Measurements from ENCODE around the gene WDR49.

Gene WDR49

GRCh38 chr3:167653760-167654159, at the start of gene WDR49:
WDR49 (minus strand) TSS chr3:167653942; CDS start chr3:167653425, 517 bp downstream.
- no peak within 1 kb of the TSS for H3K4me3 ChIP-seq (ENCODE audit: control insufficient read depth, low read depth, low read length)
- DNase-seq (ENCODE audit: low read depth): no peak
- no peak for TF ChIP-seq CTCF (IDR thresholded peaks at IDR 0.05; ENCODE audit: control insufficient read depth, insufficient read depth, low read depth, low read length, missing control alignments)

- H3K4me3 ChIP-seq (ENCODE audit: control insufficient read depth, low read depth, low read length): no peak overlapping the region
- TF ChIP-seq CTCF (IDR thresholded peaks at IDR 0.05; ENCODE audit: control insufficient read depth, insufficient read depth, low read depth, low read length, missing control alignments): no peak
Measured at GRCh38 chr3:167700926-167701325, 47.2 kb upstream of the WDR49 start.

GRCh38 chr3:167700046-167700445, 46.3 kb upstream of the WDR49 start:
- no peak for DNase-seq (ENCODE audit: low read depth)
- TF ChIP-seq CTCF (IDR thresholded peaks at IDR 0.05; ENCODE audit: control insufficient read depth, insufficient read depth, low read depth, low read length, missing control alignments): no peak
- no peak overlapping the region for H3K4me3 ChIP-seq (ENCODE audit: control insufficient read depth, low read depth, low read length)

More at GRCh38 chr3:167700926-167701325, 47.2 kb upstream of the WDR49 start:
- no peak for DNase-seq (ENCODE audit: low read depth)

DNA sequence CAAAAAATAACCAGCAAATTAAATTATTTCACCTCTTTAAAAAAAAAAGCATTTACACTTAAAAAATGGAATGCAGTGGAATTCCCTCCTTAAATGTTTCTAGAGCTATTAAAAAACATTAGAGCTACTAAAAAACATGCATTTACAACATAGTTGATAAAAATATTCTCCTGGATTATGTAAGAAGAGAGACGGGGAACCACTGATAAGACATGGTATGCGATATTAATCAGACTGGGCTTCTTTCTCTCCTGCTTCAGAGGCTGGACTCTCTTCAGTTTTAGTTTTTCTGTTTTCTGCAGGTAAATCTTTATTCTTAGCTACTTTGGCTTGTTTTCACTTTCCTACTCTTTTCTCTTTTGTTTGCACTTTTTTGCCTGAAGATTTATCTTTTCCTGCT, 40.4 kb upstream of the WDR49 start:
- no peak for DNase-seq (ENCODE audit: low read depth)
- H3K4me3 ChIP-seq (ENCODE audit: control insufficient read depth, low read depth, low read length): no peak overlapping the region
- TF ChIP-seq CTCF (IDR thresholded peaks at IDR 0.05; ENCODE audit: control insufficient read depth, insufficient read depth, low read depth, low read length, missing control alignments): no peak

DNA sequence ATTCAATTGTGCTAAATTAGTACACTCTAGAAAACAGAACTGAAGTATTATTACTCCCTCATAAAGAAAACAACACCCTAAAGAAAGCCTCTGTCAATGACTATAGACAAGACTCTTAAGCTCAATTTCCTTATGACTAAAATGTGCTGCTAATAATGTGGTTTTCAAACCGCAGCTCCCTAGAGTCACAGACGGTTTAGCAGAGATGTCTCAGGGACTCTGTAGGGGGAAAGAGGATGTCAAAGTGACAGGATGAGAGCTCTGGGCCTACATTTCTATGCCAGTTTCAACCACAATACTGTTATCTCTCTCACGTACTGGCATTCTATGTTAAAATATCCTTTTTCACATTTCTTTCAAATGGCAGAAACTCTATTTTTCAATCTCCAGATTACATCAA, 37.6 kb upstream of the WDR49 start:
- no peak for DNase-seq (ENCODE audit: low read depth)
- no peak for TF ChIP-seq CTCF (IDR thresholded peaks at IDR 0.05; ENCODE audit: control insufficient read depth, insufficient read depth, low read depth, low read length, missing control alignments)
- no peak overlapping the region for H3K4me3 ChIP-seq (ENCODE audit: control insufficient read depth, low read depth, low read length)

DNA sequence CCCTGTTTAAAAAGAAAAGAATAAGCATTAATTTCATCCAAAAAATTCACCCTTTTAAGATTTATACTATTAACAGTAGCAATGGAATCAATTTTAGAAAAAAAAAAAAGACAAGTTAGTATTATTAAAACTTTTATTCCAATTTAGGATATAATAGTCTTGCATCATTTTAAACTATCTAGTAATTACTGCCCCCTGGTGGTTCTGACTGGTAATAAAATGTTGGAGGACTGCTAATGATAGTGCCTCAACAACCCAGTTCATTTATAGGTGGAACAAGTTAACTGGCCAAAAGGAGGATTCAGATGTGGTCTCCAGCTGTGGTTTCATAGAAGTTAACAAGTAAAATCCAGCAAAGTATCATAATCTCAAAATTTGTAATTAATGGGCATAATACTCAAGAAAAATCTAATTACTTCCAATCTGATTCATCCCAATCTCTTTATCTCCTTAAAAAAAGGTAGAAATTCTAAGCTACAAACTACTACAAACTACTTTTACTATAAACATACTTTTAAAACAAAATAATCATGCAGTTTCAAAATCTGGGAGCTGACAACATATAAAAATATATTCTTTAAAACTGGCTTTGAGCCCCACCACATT, 30.7 kb upstream of the WDR49 start:
- peak; percentile 14 for DNase-seq (ENCODE audit: low read depth)
- peak; percentile 51 for TF ChIP-seq CTCF (IDR thresholded peaks at IDR 0.05; ENCODE audit: control insufficient read depth, insufficient read depth, low read depth, low read length, missing control alignments)
- no peak overlapping the region for H3K4me3 ChIP-seq (ENCODE audit: control insufficient read depth, low read depth, low read length)

Data from AG09309 (cell line).